ENCODE measurements around the gene SUPT3H.
"Not testable (repeated sequence)": the region's sequence is repeated elsewhere in the genome, so short reads cannot be mapped to it uniquely, and the experiment has no call there.

The SUPT3H gene

GRCh38 chr6:45327956-45328522 is 49.7 kb downstream of the SUPT3H start, which contains the start of gene RUNX2:
Gene RUNX2 (plus strand): TSS chr6:45328330. CDS start chr6:45328727, 397 bp downstream.
- Histone ChIP-seq H3K9me3 (no peaks in the 10 kb centered on the region), H3K27me3 (ENCODE audit: low read depth) (no peaks in the 10 kb centered on the region), H3K36me3 (replicated peaks) (no peaks in the 10 kb centered on the region), H3K4me1 (peaks cover 34% of the 10 kb centered on the region), H3K4me3 (no peak within 1 kb of the TSS)
- in situ Hi-C loops (cut with MboI; ENCODE audit: low sequenced_read_pairs), result no loop called here
- no peak for DNase-seq (ENCODE audit: low spot score in 2 of 2)

GRCh38 chr6:45326698-45327417 is 50.9 kb downstream of the SUPT3H start:
- Histone ChIP-seq H3K4me3 (no peak overlapping the region), H3K27me3 (ENCODE audit: low read depth) (no peaks in the 10 kb centered on the region), H3K9me3 (no peaks in the 10 kb centered on the region), H3K4me1 (peaks cover 40% of the 10 kb centered on the region), H3K36me3 (replicated peaks) (no peaks in the 10 kb centered on the region)
- DNase-seq (ENCODE audit: low spot score in 2 of 2), result peak; percentile 56 to 70
- in situ Hi-C loops (cut with MboI; ENCODE audit: low sequenced_read_pairs), result no loop called here

GRCh38 chr6:45323656-45324224 is 54.0 kb downstream of the SUPT3H start:
- H3K27me3 ChIP-seq (ENCODE audit: low read depth), result no peaks in the 10 kb centered on the region
- no peak overlapping the region for H3K4me3 ChIP-seq
- in situ Hi-C loops (cut with MboI; ENCODE audit: low sequenced_read_pairs), result no loop called here
- H3K4me1 ChIP-seq, result peaks cover 40% of the 10 kb centered on the region
- no peak for DNase-seq (ENCODE audit: low spot score in 2 of 2)
- no peaks in the 10 kb centered on the region for H3K36me3 ChIP-seq (replicated peaks)
- H3K9me3 ChIP-seq, result no peaks in the 10 kb centered on the region

- no peak for DNase-seq (ENCODE audit: low spot score in 2 of 2)
- Histone ChIP-seq H3K4me3 (no peak overlapping the region), H3K36me3 (replicated peaks) (no peaks in the 10 kb centered on the region), H3K27me3 (ENCODE audit: low read depth) (no peaks in the 10 kb centered on the region), H3K4me1 (peaks cover 18% of the 10 kb centered on the region), H3K9me3 (no peaks in the 10 kb centered on the region)
- in situ Hi-C loops (cut with MboI; ENCODE audit: low sequenced_read_pairs), result no loop called here
Measured at GRCh38 chr6:45320349-45320748, 57.4 kb downstream of the SUPT3H start.

- in situ Hi-C loops (cut with MboI; ENCODE audit: low sequenced_read_pairs), result no loop called here
- DNase-seq (ENCODE audit: low spot score in 2 of 2), result no peak
- H3K4me3 ChIP-seq, result no peak overlapping the region
- H3K36me3 ChIP-seq (replicated peaks), result no peaks in the 10 kb centered on the region
- H3K27me3 ChIP-seq (ENCODE audit: low read depth), result no peaks in the 10 kb centered on the region
- no peaks in the 10 kb centered on the region for H3K4me1 ChIP-seq
- H3K9me3 ChIP-seq, result no peaks in the 10 kb centered on the region
Measured at GRCh38 chr6:45314146-45314545, 63.6 kb downstream of the SUPT3H start.

- no peak overlapping the region for H3K4me3 ChIP-seq
Measured at GRCh38 chr6:45310118-45310788, 67.5 kb downstream of the SUPT3H start.

GRCh38 chr6:45305546-45305945 is 72.2 kb downstream of the SUPT3H start:
- Histone ChIP-seq H3K9me3 (peaks cover 2% of the 10 kb centered on the region; the same call in 1 of the 2 replicates), H3K4me1 (no peaks in the 10 kb centered on the region), H3K36me3 (replicated peaks) (no peaks in the 10 kb centered on the region), H3K4me3 (no peak overlapping the region), H3K27me3 (ENCODE audit: low read depth) (no peaks in the 10 kb centered on the region)
- no peak for DNase-seq (ENCODE audit: low spot score in 2 of 2)
- in situ Hi-C loops (cut with MboI; ENCODE audit: low sequenced_read_pairs), result no loop called here

More at GRCh38 chr6:45310118-45310788, 67.5 kb downstream of the SUPT3H start:
- H3K9me3 ChIP-seq, result peaks cover 2% of the 10 kb centered on the region; the same call in 1 of the 2 replicates
- no peaks in the 10 kb centered on the region for H3K27me3 ChIP-seq (ENCODE audit: low read depth)
- in situ Hi-C loops (cut with MboI; ENCODE audit: low sequenced_read_pairs), result no loop called here
- DNase-seq (ENCODE audit: low spot score in 2 of 2), result no peak
- no peaks in the 10 kb centered on the region for H3K36me3 ChIP-seq (replicated peaks)
- H3K4me1 ChIP-seq, result no peaks in the 10 kb centered on the region

GRCh38 chr6:45302832-45303231 is 74.9 kb downstream of the SUPT3H start:
- no peak for DNase-seq (ENCODE audit: low spot score in 2 of 2)
- H3K27me3 ChIP-seq (ENCODE audit: low read depth), result no peaks in the 10 kb centered on the region
- peaks cover 2% of the 10 kb centered on the region; the same call in 1 of the 2 replicates for H3K9me3 ChIP-seq
- in situ Hi-C loops (cut with MboI; ENCODE audit: low sequenced_read_pairs), result no loop called here
- no peak overlapping the region for H3K4me3 ChIP-seq
- H3K36me3 ChIP-seq (replicated peaks), result no peaks in the 10 kb centered on the region
- peaks cover 2% of the 10 kb centered on the region; the same call in 1 of the 2 replicates for H3K4me1 ChIP-seq

- H3K36me3 ChIP-seq (replicated peaks), result no peaks in the 10 kb centered on the region
- in situ Hi-C loops (cut with MboI; ENCODE audit: low sequenced_read_pairs), result no loop called here
- no peak overlapping the region for H3K4me3 ChIP-seq
- peaks cover 9% of the 10 kb centered on the region for H3K4me1 ChIP-seq
- DNase-seq (ENCODE audit: low spot score in 2 of 2), result no peak
- no peaks in the 10 kb centered on the region for H3K27me3 ChIP-seq (ENCODE audit: low read depth)
- peaks cover 2% of the 10 kb centered on the region; the same call in 1 of the 2 replicates for H3K9me3 ChIP-seq
Measured at GRCh38 chr6:45301348-45302142, 76.2 kb downstream of the SUPT3H start.

- no peaks in the 10 kb centered on the region for H3K9me3 ChIP-seq
- H3K4me1 ChIP-seq, result peaks cover 9% of the 10 kb centered on the region
- in situ Hi-C loops (cut with MboI; ENCODE audit: low sequenced_read_pairs), result no loop called here
- H3K4me3 ChIP-seq, result no peak overlapping the region
- no peaks in the 10 kb centered on the region for H3K27me3 ChIP-seq (ENCODE audit: low read depth)
- no peaks in the 10 kb centered on the region for H3K36me3 ChIP-seq (replicated peaks)
- no peak for DNase-seq (ENCODE audit: low spot score in 2 of 2)
Measured at GRCh38 chr6:45300736-45301135, 77.0 kb downstream of the SUPT3H start.

GRCh38 chr6:45299096-45299581 is 78.6 kb downstream of the SUPT3H start:
- Histone ChIP-seq H3K9me3 (no peaks in the 10 kb centered on the region), H3K36me3 (replicated peaks) (no peaks in the 10 kb centered on the region), H3K4me3 (no peak overlapping the region), H3K27me3 (ENCODE audit: low read depth) (no peaks in the 10 kb centered on the region), H3K4me1 (peaks cover 10% of the 10 kb centered on the region)
- DNase-seq (ENCODE audit: low spot score in 2 of 2), result no peak
- in situ Hi-C loops (cut with MboI; ENCODE audit: low sequenced_read_pairs), result no loop called here

GRCh38 chr6:45297320-45297719 is 80.4 kb downstream of the SUPT3H start:
- H3K4me1 ChIP-seq, result peaks cover 17% of the 10 kb centered on the region
- H3K27me3 ChIP-seq (ENCODE audit: low read depth), result no peaks in the 10 kb centered on the region
- H3K4me3 ChIP-seq, result no peak overlapping the region
- peak in 1 of 2 experiments; percentile 12 for DNase-seq (ENCODE audit: low spot score in 2 of 2)
- in situ Hi-C loops (cut with MboI; ENCODE audit: low sequenced_read_pairs), result no loop called here
- H3K36me3 ChIP-seq (replicated peaks), result no peaks in the 10 kb centered on the region
- H3K9me3 ChIP-seq, result no peaks in the 10 kb centered on the region

GRCh38 chr6:45294065-45294701 is 83.6 kb downstream of the SUPT3H start:
- DNase-seq (ENCODE audit: low spot score in 2 of 2); H3K9me3 ChIP-seq; in situ Hi-C loops (cut with MboI; ENCODE audit: low sequenced_read_pairs); H3K27me3 ChIP-seq (ENCODE audit: low read depth); H3K4me3 ChIP-seq; H3K36me3 ChIP-seq (replicated peaks): not testable (repeated sequence)
- H3K4me1 ChIP-seq, result peaks cover 17% of the 10 kb centered on the region
